CD8-positive, alpha-beta memory T cell (primary cell): ENCODE data around the gene ALOX5AP. TPM values are rescaled to one million over a fixed set of nuclear protein-coding genes. Genes with fewer than 3 reads are reported as not detected.

Source experiments
- CTCF ChIA-PET: fragments of 350-600 bp; sonication (Branson Sonifier 250); formaldehyde crosslinking; loops from one replicate; lab custom pipeline; 2021; ENCODE audit warnings: antibody characterized with exemption; lab: Charles Lee
- POLR2A ChIA-PET: fragments of 350-600 bp; sonication (Branson Sonifier 250); formaldehyde crosslinking; loops from one replicate; lab custom pipeline; 2021; ENCODE audit warnings: antibody characterized with exemption; lab: Charles Lee
- DNase-seq, 5 donors: peaks; one replicate each; pipeline versions ENCODE4 v3.0.0 to v3.0.0-alpha.2; 2020 to 2022; ENCODE audit warnings: mixed read lengths in 1 of 5
- H3K27ac ChIP-seq: one replicate; pipeline ENCODE4 v1.7.0; 2013; ENCODE audit warnings: low read depth, mild to moderate bottlenecking, low read length, moderate library complexity
- H3K27me3 ChIP-seq: 2 replicates; pipeline ENCODE4 v1.7.0; 2013; ENCODE audit warnings: low read length, mild to moderate bottlenecking; ENCODE audit not compliant: insufficient read depth, poor library complexity, severe bottlenecking
- H3K36me3 ChIP-seq: 2 replicates; pipeline ENCODE4 v1.7.0; 2013; ENCODE audit warnings: mild to moderate bottlenecking, low read length, moderate library complexity; ENCODE audit not compliant: insufficient read depth
- H3K4me1 ChIP-seq: 2 replicates; pipeline ENCODE4 v1.7.0; 2013; ENCODE audit warnings: mild to moderate bottlenecking, low read length, moderate library complexity; ENCODE audit not compliant: insufficient read depth
- H3K4me3 ChIP-seq: 2 replicates; pipeline ENCODE4 v1.7.0; 2013; ENCODE audit warnings: mild to moderate bottlenecking, low read length
- H3K9me3 ChIP-seq: 2 replicates; pipeline ENCODE4 v1.7.0; 2013; ENCODE audit warnings: mild to moderate bottlenecking, low read length
- H3K27ac Mint-ChIP-seq, 8 donors: one replicate each; pipeline ENCODE4 v1.8.0; 2020 to 2021; ENCODE audit warnings: mixed read lengths in 8 of 8, mild to moderate bottlenecking in 6 of 8, inconsistent platforms in 3 of 8, moderate library complexity in 3 of 8
- H3K27me3 Mint-ChIP-seq, 2 donors: one replicate each; pipeline ENCODE4 v1.8.0; 2020 to 2021; ENCODE audit warnings: mixed read lengths in 2 of 2, mild to moderate bottlenecking in 1 of 2, moderate library complexity in 1 of 2
- H3K36me3 Mint-ChIP-seq, 3 donors: one replicate each; pipeline ENCODE4 v1.8.0; 2020 to 2021; ENCODE audit warnings: mixed read lengths in 3 of 3, inconsistent platforms in 1 of 3, mild to moderate bottlenecking in 1 of 3
- H3K4me1 Mint-ChIP-seq, 3 donors: one replicate each; pipeline ENCODE4 v1.8.0; 2020 to 2021; ENCODE audit warnings: mixed read lengths in 3 of 3, inconsistent platforms in 1 of 3, mild to moderate bottlenecking in 1 of 3
- H3K4me3 Mint-ChIP-seq, 7 donors: one replicate each; pipeline ENCODE4 v1.8.0; 2020 to 2021; ENCODE audit warnings: mixed read lengths in 7 of 7, mild to moderate bottlenecking in 6 of 7, moderate library complexity in 4 of 7, inconsistent platforms in 2 of 7
- H3K9me3 Mint-ChIP-seq, 5 donors: one replicate each; pipeline ENCODE4 v1.8.0; 2020 to 2022; ENCODE audit warnings: mixed read lengths in 5 of 5, mild to moderate bottlenecking in 3 of 5, moderate library complexity in 2 of 5, inconsistent platforms in 1 of 5
- polyA plus RNA-seq: library from polyadenylated mRNA; unstranded; fragments of 300-500 nt; fragmentation: Illumina TruSeq; gene quantifications from one replicate; pipeline ENCODE4 v1.2.3, GENCODE V29; 2021
- total RNA-seq, 2 experiments: library from RNA; stranded (reverse); gene quantifications; one replicate each; pipeline ENCODE4 v1.2.3, GENCODE V29; 2021

The ALOX5AP gene
- total and polyA plus RNA-seq, 3 experiments from 2014 or later: 19.1 to 335 (median 21.7) TPM

DNA sequence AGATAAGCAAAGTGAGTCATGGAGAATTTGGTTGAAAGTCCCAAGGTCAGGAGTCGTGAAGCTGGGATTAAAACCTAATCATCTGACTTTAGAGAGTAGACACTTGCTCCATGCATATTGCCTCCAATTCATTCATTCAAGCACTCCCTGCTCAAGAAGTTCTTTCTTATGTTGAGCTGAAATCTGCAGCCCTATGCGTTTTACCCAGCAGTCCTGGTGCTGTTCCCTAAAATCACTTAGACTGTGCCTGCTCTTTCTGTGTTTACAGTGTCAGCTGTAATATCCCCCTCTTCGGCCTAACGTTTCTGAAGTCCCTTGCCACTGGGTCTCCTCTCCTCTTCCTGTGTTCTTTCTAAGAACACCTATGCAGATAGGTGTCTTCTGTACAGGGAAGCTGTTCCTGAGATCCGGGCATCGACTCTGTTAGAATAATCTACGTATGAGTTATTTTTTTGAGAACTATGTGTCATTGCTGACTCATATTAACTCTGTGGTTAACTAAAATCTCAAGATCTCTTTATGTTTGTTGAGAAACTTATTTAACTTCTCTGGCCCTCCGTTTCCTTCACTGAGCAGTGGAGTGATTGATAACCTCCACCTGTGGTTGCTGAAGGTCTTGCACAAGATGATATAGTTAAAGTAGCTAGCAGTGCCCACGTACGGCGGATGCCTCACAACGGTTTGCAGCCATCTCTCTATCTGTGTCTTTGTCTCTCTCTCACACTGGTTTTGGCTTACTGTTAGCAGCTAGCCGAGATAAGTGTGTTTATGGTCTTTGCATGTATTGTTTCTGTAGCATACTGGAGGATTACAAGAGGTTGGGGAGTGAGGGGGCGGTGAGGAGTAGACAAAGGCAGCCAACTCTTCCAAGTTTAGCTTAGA lies 4.7 kb downstream of the ALOX5AP start:
- Histone ChIP-seq H3K4me3 (peak overlapping the region; percentile 65), H3K27me3 (no peaks in the 10 kb centered on the region), H3K9me3 (no peaks in the 10 kb centered on the region), H3K4me1 (peaks cover 81% of the 10 kb centered on the region), H3K27ac (peak overlapping the region; percentile 22), H3K36me3 (peaks cover 3% of the 10 kb centered on the region)
- DNase-seq: peak in 4 of 5 donors; percentile 29 to 78 (median 52)
- CTCF ChIA-PET: interaction anchor here (0.7 to 1.3 kb wide), 10 partner anchors 11 to 133 kb away, joined by 3 to 5 read pairs (median 3); no protein-coding TSS in a partner anchor
- Mint-ChIP-seq H3K4me3 (peak overlapping the region; percentile 78 to 99 (median 83)), H3K27me3 (peaks cover 0 to 1% of the 10 kb centered on the region in 2 donors), H3K9me3 (no peaks in the 10 kb centered on the region), H3K4me1 (peaks cover 78 to 95% (median 88%) of the 10 kb centered on the region in 3 donors), H3K27ac (peak overlapping the region; percentile 77 to 98 (median 88)), H3K36me3 (peaks cover 2 to 33% (median 19%) of the 10 kb centered on the region in 3 donors)
- POLR2A ChIA-PET: interaction anchor here (0.6 to 1.4 kb wide), 5 partner anchors 10 to 275 kb away, joined by 3 to 7 read pairs (median 4); partner anchors contain the start of genes HMGB1 and USPL1

DNA sequence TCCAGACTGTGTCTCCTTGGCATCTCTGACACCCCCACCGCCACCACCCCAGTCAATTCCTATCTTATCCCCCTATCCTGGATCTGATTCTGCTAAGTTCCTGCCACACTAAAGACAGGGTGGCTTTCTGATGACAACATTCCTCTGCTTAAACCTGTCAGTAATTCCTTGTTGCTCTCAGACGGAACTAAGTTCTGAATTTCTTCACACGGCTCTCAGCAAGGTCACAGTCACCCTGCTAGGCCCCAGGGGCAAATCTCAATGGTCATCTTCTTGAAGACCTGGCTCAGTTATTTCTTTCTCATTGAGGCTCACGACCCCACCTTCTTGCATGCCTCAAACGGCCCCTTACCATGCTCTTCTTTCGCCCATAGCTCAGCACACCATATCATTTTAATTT lies 7.6 kb downstream of the ALOX5AP start:
- Histone ChIP-seq H3K4me3 (no peak overlapping the region), H3K4me1 (peaks cover 76% of the 10 kb centered on the region), H3K27me3 (no peaks in the 10 kb centered on the region), H3K27ac (no peak overlapping the region), H3K9me3 (no peaks in the 10 kb centered on the region), H3K36me3 (peaks cover 18% of the 10 kb centered on the region)
- peaks cover 68 to 85% (median 79%) of the 10 kb centered on the region in 3 donors for H3K4me1 Mint-ChIP-seq
- H3K27ac Mint-ChIP-seq: peak overlapping the region; percentile 52 to 97 (median 84)
- DNase-seq: no peak
- ChIA-PET POLR2A (no interaction called here), CTCF (interaction anchor here (2.2 kb wide), 1 partner anchor 9 kb away, joined by 8 read pairs; the partner anchor contains the start of gene ALOX5AP)
- peak overlapping the region in 5 of 7 donors; percentile 26 to 78 (median 55) for H3K4me3 Mint-ChIP-seq
- H3K27me3 Mint-ChIP-seq: no peaks in the 10 kb centered on the region
- H3K36me3 Mint-ChIP-seq: peaks cover 9 to 48% (median 31%) of the 10 kb centered on the region in 3 donors
- H3K9me3 Mint-ChIP-seq: no peaks in the 10 kb centered on the region

DNA sequence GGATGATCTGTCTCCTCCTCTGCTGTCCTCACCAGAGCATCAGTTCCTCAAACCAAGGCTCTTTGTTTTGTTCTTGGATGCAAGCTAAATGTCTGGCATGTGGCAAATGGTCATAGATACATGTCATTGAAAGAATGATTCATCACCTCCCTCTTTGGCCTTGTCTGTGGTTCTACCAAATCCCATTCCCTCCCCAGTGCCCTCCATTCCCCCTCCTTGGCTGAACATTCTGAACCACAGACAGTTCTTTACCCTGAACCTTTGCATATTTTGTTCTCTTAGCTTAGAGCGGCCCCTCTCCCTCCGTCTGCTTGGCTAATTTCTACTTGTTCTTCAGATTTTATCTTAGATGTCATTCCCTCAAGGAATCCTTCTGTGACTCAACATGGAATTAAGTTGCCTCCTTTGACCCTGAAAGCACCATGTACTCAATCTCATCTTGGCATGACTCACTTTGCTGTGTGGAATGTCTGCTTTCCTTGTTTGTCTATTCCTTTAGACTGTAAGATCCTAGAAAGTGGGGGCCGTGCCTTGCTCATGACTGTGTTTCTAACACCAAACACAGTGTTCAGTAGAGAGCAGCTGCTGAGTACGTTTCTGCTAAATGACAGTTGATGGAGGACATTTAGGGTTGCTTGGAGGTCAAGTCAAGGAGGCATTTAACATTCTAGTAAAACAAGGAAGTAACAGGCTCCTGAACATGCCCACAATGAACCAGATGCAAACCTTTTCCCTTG lies 8.1 kb downstream of the ALOX5AP start:
- ChIA-PET POLR2A (interaction anchor here (0.6 to 1.5 kb wide), 3 partner anchors 11 to 64 kb away, joined by 3 to 4 read pairs (median 3); no protein-coding TSS in a partner anchor), CTCF (interaction anchor here (1.1 to 2.2 kb wide), 4 partner anchors 9 to 59 kb away, joined by 3 to 8 read pairs (median 3); partner anchors contain the start of gene ALOX5AP)
- H3K27me3 Mint-ChIP-seq: no peaks in the 10 kb centered on the region
- H3K4me1 ChIP-seq: peaks cover 71% of the 10 kb centered on the region
- peaks cover 62 to 79% (median 73%) of the 10 kb centered on the region in 3 donors for H3K4me1 Mint-ChIP-seq
- peak overlapping the region; percentile 26 to 78 (median 73) for H3K4me3 Mint-ChIP-seq
- H3K9me3 Mint-ChIP-seq: no peaks in the 10 kb centered on the region
- H3K27ac ChIP-seq: peak overlapping the region; percentile 21
- no peaks in the 10 kb centered on the region for H3K27me3 ChIP-seq
- H3K36me3 Mint-ChIP-seq: peaks cover 10 to 47% (median 31%) of the 10 kb centered on the region in 3 donors
- no peaks in the 10 kb centered on the region for H3K9me3 ChIP-seq
- H3K27ac Mint-ChIP-seq: peak overlapping the region; percentile 69 to 97 (median 84)
- no peak for DNase-seq
- peaks cover 18% of the 10 kb centered on the region for H3K36me3 ChIP-seq
- H3K4me3 ChIP-seq: peak overlapping the region; percentile 31

DNA sequence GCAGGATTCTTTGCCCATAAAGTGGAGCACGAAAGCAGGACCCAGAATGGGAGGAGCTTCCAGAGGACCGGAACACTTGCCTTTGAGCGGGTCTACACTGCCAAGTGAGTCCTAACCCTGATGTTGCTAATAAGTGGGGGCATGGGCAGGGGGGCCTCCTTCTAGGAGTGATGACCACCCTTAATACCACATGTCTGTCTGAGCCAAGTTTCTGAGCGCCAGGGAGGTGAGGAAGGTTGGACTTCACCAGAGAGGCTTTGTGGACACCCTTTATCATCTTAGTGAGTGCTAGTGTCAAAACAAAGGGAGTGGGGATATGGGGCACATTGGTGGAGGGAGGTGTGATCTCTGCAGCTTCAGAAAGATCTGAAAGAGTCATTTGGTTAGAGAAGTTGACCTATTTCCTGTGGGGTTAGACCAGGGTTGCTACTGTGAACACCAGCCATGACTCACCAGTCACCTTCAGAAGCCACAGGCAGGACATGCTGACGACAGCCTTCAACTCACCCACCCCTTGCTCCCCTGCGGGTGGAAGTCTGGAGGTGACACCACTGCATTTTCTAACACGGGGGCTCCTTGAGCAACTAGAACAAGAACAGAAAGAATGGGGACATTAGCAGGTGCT lies 8.8 kb downstream of the ALOX5AP start:
- peak overlapping the region; percentile 31 for H3K4me3 ChIP-seq
- peaks cover 64% of the 10 kb centered on the region for H3K4me1 ChIP-seq
- H3K27ac ChIP-seq: peak overlapping the region; percentile 21
- Mint-ChIP-seq H3K27me3 (no peaks in the 10 kb centered on the region), H3K9me3 (no peaks in the 10 kb centered on the region), H3K4me3 (peak overlapping the region; percentile 26 to 78 (median 73)), H3K36me3 (peaks cover 14 to 54% (median 31%) of the 10 kb centered on the region in 3 donors), H3K27ac (peak overlapping the region; percentile 69 to 97 (median 84)), H3K4me1 (peaks cover 55 to 74% (median 69%) of the 10 kb centered on the region in 3 donors)
- CTCF ChIA-PET: interaction anchor here (1.1 to 2.2 kb wide), 4 partner anchors 9 to 58 kb away, joined by 3 to 8 read pairs (median 3); partner anchors contain the start of gene ALOX5AP
- no peaks in the 10 kb centered on the region for H3K27me3 ChIP-seq
- peak; percentile 72 to 95 (median 82) for DNase-seq
- peaks cover 18% of the 10 kb centered on the region for H3K36me3 ChIP-seq
- POLR2A ChIA-PET: interaction anchor here (0.6 to 1.5 kb wide), 3 partner anchors 11 to 65 kb away, joined by 3 to 4 read pairs (median 3); no protein-coding TSS in a partner anchor
- H3K9me3 ChIP-seq: no peaks in the 10 kb centered on the region

DNA sequence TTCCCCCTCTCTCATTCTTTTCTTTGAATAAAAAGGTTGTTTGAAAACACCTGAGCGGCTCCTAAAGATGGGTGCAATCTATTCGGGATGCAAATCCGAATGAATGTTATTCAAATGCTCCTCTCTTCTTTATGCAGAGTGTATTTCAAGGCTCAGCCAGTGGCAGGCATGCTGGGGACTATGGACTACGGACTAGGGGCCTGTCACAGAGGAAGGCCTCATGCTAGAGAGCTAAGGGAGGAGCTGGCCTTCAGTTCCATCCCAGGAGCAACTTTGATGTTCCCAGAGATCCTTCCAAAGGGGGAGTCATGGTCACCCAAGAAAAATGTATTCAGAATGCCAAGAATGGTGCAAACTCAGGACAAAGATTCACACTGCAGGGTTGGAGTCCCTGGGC lies 9.3 kb downstream of the ALOX5AP start:
- H3K27me3 ChIP-seq: no peaks in the 10 kb centered on the region
- H3K36me3 Mint-ChIP-seq: peaks cover 18 to 59% (median 31%) of the 10 kb centered on the region in 3 donors
- H3K4me3 Mint-ChIP-seq: peak overlapping the region; percentile 26 to 78 (median 73)
- H3K4me1 ChIP-seq: peaks cover 60% of the 10 kb centered on the region
- ChIA-PET POLR2A (interaction anchor here (1.5 kb wide), 1 partner anchor 19 kb away, joined by 3 read pairs; no protein-coding TSS in a partner anchor), CTCF (interaction anchor here (1.3 to 2.2 kb wide), 2 partner anchors 9 to 10 kb away, joined by 3 to 8 read pairs; partner anchors contain the start of gene ALOX5AP)
- H3K9me3 Mint-ChIP-seq: no peaks in the 10 kb centered on the region
- H3K27ac Mint-ChIP-seq: peak overlapping the region; percentile 30 to 97 (median 84)
- H3K9me3 ChIP-seq: no peaks in the 10 kb centered on the region
- no peak overlapping the region for H3K4me3 ChIP-seq
- H3K4me1 Mint-ChIP-seq: peaks cover 52 to 70% (median 65%) of the 10 kb centered on the region in 3 donors
- no peaks in the 10 kb centered on the region for H3K27me3 Mint-ChIP-seq
- DNase-seq: no peak
- H3K36me3 ChIP-seq: peaks cover 18% of the 10 kb centered on the region
- peak overlapping the region; percentile 28 for H3K27ac ChIP-seq

DNA sequence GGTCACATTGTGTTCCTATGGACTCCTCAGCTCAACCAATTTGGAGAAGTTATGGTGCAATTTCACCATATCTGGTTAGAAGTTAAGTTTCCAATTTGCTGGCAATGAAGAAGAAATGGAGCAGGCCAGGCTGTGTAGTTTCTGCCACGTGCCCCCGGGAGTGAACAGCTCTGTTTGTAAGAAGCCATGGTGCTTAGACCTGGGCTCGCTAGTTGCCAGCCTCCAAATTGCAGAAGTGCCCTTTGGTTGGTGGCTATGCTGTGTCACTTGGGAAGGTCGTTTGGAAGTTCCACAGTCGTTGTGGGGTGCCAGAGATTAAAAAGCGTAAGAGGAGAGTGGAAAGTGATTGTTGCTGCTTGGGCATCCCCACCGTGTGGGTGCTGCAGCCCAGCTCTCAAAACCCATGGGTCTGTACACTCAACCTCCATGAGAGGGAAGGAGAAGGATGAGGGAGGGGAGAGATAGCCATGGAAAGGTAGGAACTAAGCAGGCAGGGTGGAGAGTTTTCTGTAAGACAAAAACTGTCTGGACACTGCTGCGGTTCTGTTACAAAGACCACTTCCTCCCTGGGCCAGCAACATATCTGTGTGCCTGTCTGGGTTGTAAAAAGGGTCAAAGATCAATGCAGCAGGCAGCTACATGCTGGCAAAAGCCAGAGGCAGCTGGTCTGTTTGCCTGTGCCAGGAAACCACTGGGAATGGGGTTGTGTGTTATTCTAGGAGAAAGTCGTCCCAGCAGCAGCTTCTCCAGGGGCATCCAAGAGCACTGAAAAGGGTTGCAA lies 10.8 kb downstream of the ALOX5AP start:
- peaks cover 45 to 64% (median 57%) of the 10 kb centered on the region in 3 donors for H3K4me1 Mint-ChIP-seq
- Histone ChIP-seq H3K36me3 (peaks cover 18% of the 10 kb centered on the region), H3K4me1 (peaks cover 47% of the 10 kb centered on the region), H3K4me3 (no peak overlapping the region), H3K27me3 (no peaks in the 10 kb centered on the region), H3K27ac (no peak overlapping the region), H3K9me3 (no peaks in the 10 kb centered on the region)
- no peaks in the 10 kb centered on the region for H3K9me3 Mint-ChIP-seq
- peak overlapping the region in 4 of 7 donors; percentile 24 to 82 (median 70) for H3K4me3 Mint-ChIP-seq
- no peak for DNase-seq
- H3K36me3 Mint-ChIP-seq: peaks cover 26 to 67% (median 34%) of the 10 kb centered on the region in 3 donors
- POLR2A ChIA-PET: no interaction called here
- no peaks in the 10 kb centered on the region for H3K27me3 Mint-ChIP-seq
- CTCF ChIA-PET: interaction anchor here (0.8 to 1.0 kb wide), 2 partner anchors 11 to 20 kb away, joined by 3 read pairs; no protein-coding TSS in a partner anchor
- H3K27ac Mint-ChIP-seq: peak overlapping the region in 7 of 8 donors; percentile 73 to 95 (median 87)
